KMS-11 (cell line): ENCODE measurements around the gene FHIT.
"Not testable (repeated sequence)": the region's sequence is repeated elsewhere in the genome, so short reads cannot be mapped to it uniquely, and the experiment has no call there.

ENCODE experiments used
- H2AFZ ChIP-seq: fragments of 200-600 bp; sonication (generic); 2 replicates; pipeline ENCODE4 v1.6.1; 2016; ENCODE audit warnings: antibody characterized with exemption, mixed run types, low read depth
- H3K27ac ChIP-seq: fragments of 200-600 bp; sonication (generic); 2 replicates; pipeline ENCODE4 v1.6.1; 2016; ENCODE audit warnings: mild to moderate bottlenecking, mixed run types
- H3K27me3 ChIP-seq: fragments of 200-600 bp; sonication (generic); 2 replicates; pipeline ENCODE4 v1.6.1; 2017; ENCODE audit warnings: mild to moderate bottlenecking, low read depth, mixed run types, moderate library complexity; ENCODE audit not compliant: insufficient read depth
- H3K36me3 ChIP-seq: fragments of 200-600 bp; sonication (generic); 2 replicates; pipeline ENCODE4 v1.6.1; 2017; ENCODE audit warnings: mild to moderate bottlenecking, mixed run types; ENCODE audit not compliant: insufficient read depth
- H3K4me1 ChIP-seq: fragments of 200-600 bp; sonication (generic); 2 replicates; pipeline ENCODE4 v1.6.1; 2016; ENCODE audit warnings: mild to moderate bottlenecking, low read depth, mixed run types; ENCODE audit not compliant: poor library complexity, severe bottlenecking
- H3K4me2 ChIP-seq: fragments of 200-600 bp; sonication (generic); 2 replicates; pipeline ENCODE4 v1.7.0; 2016; ENCODE audit warnings: mild to moderate bottlenecking, mixed run types
- H3K4me3 ChIP-seq: fragments of 200-600 bp; sonication (generic); IDR thresholded peaks from 2 replicates; pipeline ENCODE4 v1.6.1; 2017; ENCODE audit warnings: low read depth, low read length, mixed read lengths; ENCODE audit not compliant: insufficient read depth
- H3K79me2 ChIP-seq: fragments of 200-600 bp; sonication (generic); 2 replicates; pipeline ENCODE4 v1.6.1; 2016; ENCODE audit warnings: low read depth, mixed run types; ENCODE audit not compliant: insufficient read depth
- H3K9ac ChIP-seq: fragments of 200-600 bp; sonication (generic); 2 replicates; pipeline ENCODE4 v1.6.1; 2016; ENCODE audit warnings: mild to moderate bottlenecking, mixed run types
- H4K20me1 ChIP-seq: fragments of 200-600 bp; sonication (generic); 2 replicates; pipeline ENCODE4 v1.6.1; 2016; ENCODE audit warnings: mild to moderate bottlenecking, mixed run types; ENCODE audit not compliant: insufficient read depth
- TF ChIP-seq, protein P1 (sequence below): fragments of 200-600 bp; sonication (generic); conservative IDR thresholded peaks from 2 replicates; pipeline ENCODE4 v1.6.1; 2017; ENCODE audit warnings: low read depth, mild to moderate bottlenecking, antibody characterized with exemption, low read length, moderate library complexity, mixed read lengths

Gene FHIT

GRCh38 chr3:59808446-59808845 is 1442.8 kb downstream of the FHIT start:
- Histone ChIP-seq H3K36me3 (no peaks in the 10 kb centered on the region), H3K79me2 (no peaks in the 10 kb centered on the region), H4K20me1 (no peaks in the 10 kb centered on the region), H3K4me3 (no peak overlapping the region), H3K4me1 (no peaks in the 10 kb centered on the region), H2AFZ (no peak overlapping the region), H3K9ac (no peak overlapping the region), H3K4me2 (no peak overlapping the region), H3K27me3 (no peaks in the 10 kb centered on the region), H3K27ac (no peak overlapping the region)
- TF ChIP-seq, protein P1, sequence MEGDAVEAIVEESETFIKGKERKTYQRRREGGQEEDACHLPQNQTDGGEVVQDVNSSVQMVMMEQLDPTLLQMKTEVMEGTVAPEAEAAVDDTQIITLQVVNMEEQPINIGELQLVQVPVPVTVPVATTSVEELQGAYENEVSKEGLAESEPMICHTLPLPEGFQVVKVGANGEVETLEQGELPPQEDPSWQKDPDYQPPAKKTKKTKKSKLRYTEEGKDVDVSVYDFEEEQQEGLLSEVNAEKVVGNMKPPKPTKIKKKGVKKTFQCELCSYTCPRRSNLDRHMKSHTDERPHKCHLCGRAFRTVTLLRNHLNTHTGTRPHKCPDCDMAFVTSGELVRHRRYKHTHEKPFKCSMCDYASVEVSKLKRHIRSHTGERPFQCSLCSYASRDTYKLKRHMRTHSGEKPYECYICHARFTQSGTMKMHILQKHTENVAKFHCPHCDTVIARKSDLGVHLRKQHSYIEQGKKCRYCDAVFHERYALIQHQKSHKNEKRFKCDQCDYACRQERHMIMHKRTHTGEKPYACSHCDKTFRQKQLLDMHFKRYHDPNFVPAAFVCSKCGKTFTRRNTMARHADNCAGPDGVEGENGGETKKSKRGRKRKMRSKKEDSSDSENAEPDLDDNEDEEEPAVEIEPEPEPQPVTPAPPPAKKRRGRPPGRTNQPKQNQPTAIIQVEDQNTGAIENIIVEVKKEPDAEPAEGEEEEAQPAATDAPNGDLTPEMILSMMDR: no peak

- no peaks in the 10 kb centered on the region for H3K27me3 ChIP-seq
- no peaks in the 10 kb centered on the region for H4K20me1 ChIP-seq
- H2AFZ ChIP-seq: no peak overlapping the region
- TF ChIP-seq, protein P1: no peak
- no peak overlapping the region for H3K4me2 ChIP-seq
- no peaks in the 10 kb centered on the region for H3K4me1 ChIP-seq
- H3K27ac ChIP-seq: no peak overlapping the region
- H3K36me3 ChIP-seq: no peaks in the 10 kb centered on the region
- no peak overlapping the region for H3K4me3 ChIP-seq
- H3K79me2 ChIP-seq: no peaks in the 10 kb centered on the region
- no peak overlapping the region for H3K9ac ChIP-seq
These were observed 1448.0 kb downstream of the FHIT start for GRCh38 chr3:59803268-59803667.

DNA sequence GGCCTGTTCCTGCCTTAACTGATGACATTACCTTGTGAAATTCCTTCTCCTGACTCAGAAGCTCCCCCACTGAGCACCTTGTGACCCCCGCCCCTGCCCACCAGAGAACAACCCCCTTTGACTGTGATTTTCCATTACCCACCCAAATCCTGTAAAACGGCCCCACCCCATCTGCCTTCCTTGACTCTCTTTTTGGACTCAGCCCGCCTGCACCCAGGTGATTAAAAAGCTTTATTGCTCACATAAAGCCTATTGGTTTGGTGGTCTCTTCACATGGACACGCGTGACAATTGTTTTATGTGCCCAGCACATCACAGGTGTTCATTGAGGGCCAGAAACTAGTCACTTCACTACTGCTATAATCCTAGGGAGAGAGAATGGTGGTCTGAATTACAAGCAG is 1448.8 kb downstream of the FHIT start:
- H3K36me3 ChIP-seq, H3K9ac ChIP-seq, H2AFZ ChIP-seq, H3K4me2 ChIP-seq, H4K20me1 ChIP-seq, H3K27me3 ChIP-seq, H3K4me3 ChIP-seq, H3K79me2 ChIP-seq, H3K4me1 ChIP-seq, H3K27ac ChIP-seq: not testable (repeated sequence)

DNA sequence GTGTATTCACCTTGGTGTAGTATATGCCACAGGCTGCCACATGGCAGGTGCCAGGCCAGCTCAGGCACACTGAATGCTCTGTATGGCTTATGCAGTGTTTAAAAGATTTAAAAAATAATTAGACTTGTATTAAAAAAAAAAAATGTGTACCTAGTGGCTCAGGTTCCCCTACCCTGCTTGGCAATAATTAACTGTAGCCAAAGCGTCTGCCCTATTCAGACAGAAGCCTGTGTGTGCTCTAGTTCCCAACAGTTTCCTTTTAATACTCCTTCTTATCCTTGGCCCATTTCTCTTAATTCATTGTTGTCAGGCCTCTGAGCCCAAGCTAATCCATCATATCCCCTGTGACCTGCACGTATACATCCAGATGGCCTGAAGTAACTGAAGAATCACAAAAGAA is 1449.2 kb downstream of the FHIT start:
- no peak overlapping the region for H3K27ac ChIP-seq

GRCh38 chr3:59800481-59800880 is 1450.8 kb downstream of the FHIT start:
- no peak overlapping the region for H3K9ac ChIP-seq
- H3K36me3 ChIP-seq: no peaks in the 10 kb centered on the region
- H3K27ac ChIP-seq: no peak overlapping the region
- H2AFZ ChIP-seq: no peak overlapping the region
- H3K4me3 ChIP-seq: no peak overlapping the region
- H3K4me2 ChIP-seq: no peak overlapping the region
- H3K27me3 ChIP-seq: no peaks in the 10 kb centered on the region
- H3K4me1 ChIP-seq: no peaks in the 10 kb centered on the region
- no peaks in the 10 kb centered on the region for H3K79me2 ChIP-seq
- TF ChIP-seq, protein P1: no peak
- no peaks in the 10 kb centered on the region for H4K20me1 ChIP-seq

More for the DNA sequence above, 1449.2 kb downstream of the FHIT start:
- Histone ChIP-seq H3K36me3 (no peaks in the 10 kb centered on the region), H3K79me2 (no peaks in the 10 kb centered on the region), H3K4me1 (no peaks in the 10 kb centered on the region), H4K20me1 (no peaks in the 10 kb centered on the region), H3K9ac (no peak overlapping the region), H3K27me3 (no peaks in the 10 kb centered on the region), H3K4me3 (no peak overlapping the region), H3K4me2 (no peak overlapping the region), H2AFZ (no peak overlapping the region)
- TF ChIP-seq, protein P1: no peak
